KOPT-K1 (cell line): ENCODE results near the gene YAP1.
"Not testable (repeated sequence)": the region's sequence is repeated elsewhere in the genome, so short reads cannot be mapped to it uniquely, and the experiment has no call there.

Experiments used
- H3K27ac ChIP-seq: fragments of 200-600 bp; sonication (generic); 2 replicates; pipeline ENCODE4 v1.5.1; 2016; ENCODE audit warnings: antibody characterized with exemption, mild to moderate bottlenecking, low read depth, low read length; ENCODE audit not compliant: poor library complexity, severe bottlenecking
- H3K36me3 ChIP-seq: fragments of 200-600 bp; sonication (generic); 2 replicates; pipeline ENCODE4 v1.5.1; 2017; ENCODE audit warnings: antibody characterized with exemption, mild to moderate bottlenecking, low read length, moderate library complexity; ENCODE audit not compliant: insufficient read depth
- H3K9me3 ChIP-seq: fragments of 200-600 bp; sonication (generic); 2 replicates; pipeline ENCODE4 v1.5.1; 2017; ENCODE audit warnings: antibody characterized with exemption, low read length, mild to moderate bottlenecking; ENCODE audit not compliant: insufficient read depth, poor library complexity, severe bottlenecking

YAP1 gene

GRCh38 chr11:102251423-102251822, 141.2 kb downstream of the YAP1 start:
- no peaks in the 10 kb centered on the region for H3K9me3 ChIP-seq
- no peak overlapping the region for H3K27ac ChIP-seq
- H3K36me3 ChIP-seq, result no peaks in the 10 kb centered on the region

- Histone ChIP-seq H3K9me3 (no peaks in the 10 kb centered on the region), H3K36me3 (no peaks in the 10 kb centered on the region), H3K27ac (no peak overlapping the region)
Measured at GRCh38 chr11:102252339-102252891, 142.2 kb downstream of the YAP1 start.

DNA sequence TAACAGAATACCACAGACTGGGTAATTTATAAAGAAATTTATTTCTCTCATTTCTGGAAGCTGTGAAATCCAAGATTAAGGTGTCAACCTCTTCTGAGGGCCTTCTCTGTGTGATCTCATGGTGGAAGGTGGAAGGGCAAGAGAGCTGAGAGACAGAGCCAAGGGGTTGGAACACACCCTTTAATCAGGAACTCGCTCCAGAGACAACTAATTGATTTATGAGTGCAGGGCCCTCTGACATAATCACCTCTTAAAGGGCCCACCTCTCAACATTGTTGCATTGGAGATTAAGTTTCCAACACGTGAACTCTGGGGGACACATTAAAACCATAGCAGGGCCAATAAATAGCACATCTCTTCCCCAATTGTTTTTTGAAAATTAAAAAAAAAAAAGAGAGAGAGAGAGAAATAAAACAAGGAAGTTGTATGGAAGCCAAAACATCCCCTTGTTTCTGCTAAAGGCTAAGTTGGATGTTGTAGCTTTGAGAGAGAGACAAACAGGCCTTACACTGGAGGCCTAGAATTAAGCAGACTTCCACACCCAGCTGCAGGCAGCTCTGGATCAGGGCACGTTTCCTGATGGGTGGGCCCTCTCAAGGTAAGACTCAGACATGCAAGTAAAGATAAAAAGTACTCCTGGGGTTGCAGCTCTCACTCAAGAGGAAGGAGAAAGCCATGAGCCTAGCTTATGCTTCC, 142.9 kb downstream of the YAP1 start:
- H3K9me3 ChIP-seq, result no peaks in the 10 kb centered on the region
- H3K36me3 ChIP-seq, result no peaks in the 10 kb centered on the region
- H3K27ac ChIP-seq, result no peak overlapping the region

- Histone ChIP-seq H3K9me3 (no peaks in the 10 kb centered on the region), H3K36me3 (no peaks in the 10 kb centered on the region), H3K27ac (no peak overlapping the region)
Measured at GRCh38 chr11:102254047-102254446, 143.8 kb downstream of the YAP1 start.

DNA sequence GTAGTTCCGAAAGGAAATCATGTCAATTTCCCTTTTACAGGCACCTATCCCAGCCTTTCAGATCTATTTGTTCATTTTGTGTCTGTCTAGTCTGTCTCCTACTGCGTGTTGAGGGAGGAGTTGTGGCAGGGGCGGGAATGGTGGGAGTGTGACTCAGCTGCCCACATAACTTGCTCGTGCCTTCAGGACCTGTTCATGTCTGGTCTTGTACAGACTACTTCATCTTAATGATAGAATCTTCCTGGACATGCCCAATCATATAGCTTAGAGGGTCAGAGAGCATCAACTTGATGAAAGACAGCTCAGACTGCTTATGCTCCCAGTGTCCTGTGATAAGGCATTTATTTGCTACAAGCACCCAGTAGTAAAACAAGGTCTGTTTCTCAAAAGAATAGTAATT, 146.0 kb downstream of the YAP1 start:
- H3K36me3 ChIP-seq, result no peaks in the 10 kb centered on the region
- no peak overlapping the region for H3K27ac ChIP-seq
- H3K9me3 ChIP-seq, result no peaks in the 10 kb centered on the region

DNA sequence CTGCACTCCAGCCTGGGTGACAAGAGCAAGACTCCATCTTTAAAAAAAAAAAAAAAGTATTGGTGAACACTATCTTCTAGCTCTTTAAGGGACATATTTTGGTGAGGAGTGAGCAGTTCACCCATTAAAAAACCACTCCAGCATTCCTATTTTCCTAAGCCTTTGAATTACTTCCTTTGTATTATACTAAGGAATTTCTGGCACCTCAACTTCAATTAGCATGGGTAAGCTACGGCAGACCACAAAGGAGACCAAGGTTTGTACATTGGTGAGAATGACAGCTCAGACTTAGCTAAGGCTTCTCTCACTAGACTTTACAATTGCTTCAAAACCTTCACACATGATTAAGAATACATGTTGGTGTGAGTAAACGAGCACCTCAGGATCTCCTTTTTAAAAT, 150.0 kb downstream of the YAP1 start:
- Histone ChIP-seq H3K27ac (no peak overlapping the region), H3K36me3 (no peaks in the 10 kb centered on the region), H3K9me3 (no peaks in the 10 kb centered on the region)

- H3K36me3 ChIP-seq, result no peaks in the 10 kb centered on the region
- H3K27ac ChIP-seq, result no peak overlapping the region
- no peaks in the 10 kb centered on the region for H3K9me3 ChIP-seq
Measured at GRCh38 chr11:102263379-102264003, 153.2 kb downstream of the YAP1 start.

GRCh38 chr11:102264704-102265103, 154.5 kb downstream of the YAP1 start:
- not testable (repeated sequence) for H3K36me3 ChIP-seq, H3K27ac ChIP-seq, H3K9me3 ChIP-seq

DNA sequence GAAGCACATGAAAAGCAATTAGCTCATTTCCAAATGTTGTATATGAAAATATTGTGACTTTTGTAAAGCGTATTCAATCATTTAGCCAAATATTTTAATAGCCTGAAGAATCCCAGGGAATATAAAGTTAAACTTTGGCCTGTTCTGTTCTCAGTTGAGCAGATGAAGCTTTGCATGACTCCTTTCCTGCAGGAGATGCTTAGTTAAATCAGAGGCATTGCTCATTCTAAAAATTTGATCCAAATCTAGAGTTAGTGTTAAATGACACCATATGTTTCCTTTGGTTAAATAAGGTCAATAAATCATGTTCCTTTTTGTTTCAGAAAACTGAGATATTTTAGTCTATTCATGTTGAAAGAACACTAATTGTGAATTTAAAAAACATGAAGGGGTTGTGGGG, 155.9 kb downstream of the YAP1 start:
- H3K9me3 ChIP-seq, result no peaks in the 10 kb centered on the region
- no peak overlapping the region for H3K27ac ChIP-seq
- H3K36me3 ChIP-seq, result no peaks in the 10 kb centered on the region

DNA sequence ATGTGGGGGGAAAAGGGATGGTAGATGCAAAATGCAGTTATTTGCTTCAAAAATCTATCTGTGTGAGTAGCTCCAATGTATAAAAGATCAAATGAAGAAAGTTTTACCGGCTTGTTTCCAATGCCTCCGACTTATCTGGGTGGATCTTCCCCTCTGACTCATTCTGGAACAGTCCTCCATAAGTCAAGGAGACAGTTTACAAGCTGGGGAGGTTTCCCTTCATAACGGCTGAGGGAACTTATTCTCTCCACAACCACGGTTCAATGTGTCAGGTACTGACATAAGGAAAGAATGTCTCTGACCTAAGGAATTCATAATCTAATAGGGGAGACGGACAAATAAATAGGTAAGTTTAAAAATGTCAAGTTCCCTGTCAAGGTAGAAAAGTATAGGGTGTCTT, 157.4 kb downstream of the YAP1 start:
- Histone ChIP-seq H3K9me3 (no peaks in the 10 kb centered on the region), H3K36me3 (no peaks in the 10 kb centered on the region), H3K27ac (no peak overlapping the region)

GRCh38 chr11:102268083-102268984, 158.1 kb downstream of the YAP1 start:
- no peaks in the 10 kb centered on the region for H3K36me3 ChIP-seq
- no peaks in the 10 kb centered on the region for H3K9me3 ChIP-seq
- H3K27ac ChIP-seq, result no peak overlapping the region

GRCh38 chr11:102268985-102269470, 158.8 kb downstream of the YAP1 start:
- no peaks in the 10 kb centered on the region for H3K36me3 ChIP-seq
- no peak overlapping the region for H3K27ac ChIP-seq
- no peaks in the 10 kb centered on the region for H3K9me3 ChIP-seq

DNA sequence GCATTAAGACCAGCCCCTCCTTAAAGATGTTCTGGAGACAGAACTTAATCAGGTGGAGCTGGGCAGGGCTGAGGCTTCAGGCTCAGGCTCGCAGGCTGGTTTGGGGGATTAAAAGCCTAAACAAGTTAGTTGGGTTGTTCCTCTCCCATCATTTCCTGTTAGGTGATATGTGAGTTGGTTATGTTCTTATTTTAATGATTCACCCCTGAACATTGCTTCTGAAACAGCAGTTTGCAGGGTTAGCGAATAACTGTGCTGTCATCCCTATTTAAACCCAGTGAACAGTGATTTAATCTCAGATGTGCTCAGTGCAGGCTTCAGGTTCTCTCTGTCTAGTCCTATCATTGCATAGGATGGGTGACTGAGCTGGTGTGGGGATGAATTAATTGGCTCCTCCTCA, 159.7 kb downstream of the YAP1 start:
- Histone ChIP-seq H3K9me3 (no peaks in the 10 kb centered on the region), H3K36me3 (no peaks in the 10 kb centered on the region), H3K27ac (no peak overlapping the region)

GRCh38 chr11:102272047-102272824, 162.0 kb downstream of the YAP1 start:
- Histone ChIP-seq H3K27ac (no peak overlapping the region), H3K9me3 (no peaks in the 10 kb centered on the region), H3K36me3 (no peaks in the 10 kb centered on the region)
